ENCODE data around the gene RNF19B. TPM values are rescaled to one million over a fixed set of nuclear protein-coding genes. Genes with fewer than 3 reads are reported as not detected.

Gene RNF19B
- 38.0 and 41.3 TPM in 2 replicates for total RNA-seq (2022)
- percentile 82 among the genes with signal in this experiment for Bru-seq, nascent RNA
- BruChase-seq, experiment 1, labeled RNA remaining after a 6-hour chase, result percentile 80 among the genes with signal in this experiment
- BruChase-seq, experiment 2, labeled RNA remaining after a 2-hour chase, result percentile 75 among the genes with signal in this experiment
- long read RNA-seq, transcript RNF19B-203 (9 exons, 2,560 nt), result minor isoform, 9 of 62 reads
- long read RNA-seq, transcript RNF19B-201 (9 exons, 2,334 nt), result major isoform, 39 of 62 reads
- long read RNA-seq, partial matches to known transcripts, result 0 of 62 reads
- long read RNA-seq, other reads (novel, unspliced or antisense), result 10 of 62 reads

GRCh38 chr1:32964461-32965250 lies at the start of gene RNF19B:
RNF19B (minus strand) TSS chr1:32964809; CDS start chr1:32964685, 124 bp downstream.
- intact Hi-C loops (cut with micrococcal nuclease), result loop anchor here (1.0 kb wide), 1 partner anchor 25 kb away; no protein-coding TSS in a partner anchor
- H3K27ac Mint-ChIP-seq (ENCODE audit: low read depth, unreplicated experiment), result peak within 1 kb of the TSS; percentile 69
- ChIA-PET POLR2A (interaction anchor here (0.5 to 13.8 kb wide), 26 partner anchors 8 to 606 kb away, joined by 3 to 255 read pairs (median 6); partner anchors contain the start of genes AK2, S100PBP and YARS1), CTCF (interaction anchor here (0.7 to 2.7 kb wide), 7 partner anchors 10 to 43 kb away, joined by 3 to 10 read pairs (median 5); no protein-coding TSS in a partner anchor)
- no peaks in the 10 kb centered on the region for H3K36me3 Mint-ChIP-seq (ENCODE audit: insufficient read depth, unreplicated experiment)
- no peaks in the 10 kb centered on the region for H3K9me3 Mint-ChIP-seq (ENCODE audit: unreplicated experiment)
- peaks cover 29% of the 10 kb centered on the region for H3K4me1 Mint-ChIP-seq (ENCODE audit: insufficient read depth, unreplicated experiment)
- peak; percentile 95 for DNase-seq (ENCODE audit: unreplicated experiment)
- no peaks in the 10 kb centered on the region for H3K27me3 Mint-ChIP-seq (ENCODE audit: insufficient read depth, unreplicated experiment)
- TF ChIP-seq, protein P1, sequence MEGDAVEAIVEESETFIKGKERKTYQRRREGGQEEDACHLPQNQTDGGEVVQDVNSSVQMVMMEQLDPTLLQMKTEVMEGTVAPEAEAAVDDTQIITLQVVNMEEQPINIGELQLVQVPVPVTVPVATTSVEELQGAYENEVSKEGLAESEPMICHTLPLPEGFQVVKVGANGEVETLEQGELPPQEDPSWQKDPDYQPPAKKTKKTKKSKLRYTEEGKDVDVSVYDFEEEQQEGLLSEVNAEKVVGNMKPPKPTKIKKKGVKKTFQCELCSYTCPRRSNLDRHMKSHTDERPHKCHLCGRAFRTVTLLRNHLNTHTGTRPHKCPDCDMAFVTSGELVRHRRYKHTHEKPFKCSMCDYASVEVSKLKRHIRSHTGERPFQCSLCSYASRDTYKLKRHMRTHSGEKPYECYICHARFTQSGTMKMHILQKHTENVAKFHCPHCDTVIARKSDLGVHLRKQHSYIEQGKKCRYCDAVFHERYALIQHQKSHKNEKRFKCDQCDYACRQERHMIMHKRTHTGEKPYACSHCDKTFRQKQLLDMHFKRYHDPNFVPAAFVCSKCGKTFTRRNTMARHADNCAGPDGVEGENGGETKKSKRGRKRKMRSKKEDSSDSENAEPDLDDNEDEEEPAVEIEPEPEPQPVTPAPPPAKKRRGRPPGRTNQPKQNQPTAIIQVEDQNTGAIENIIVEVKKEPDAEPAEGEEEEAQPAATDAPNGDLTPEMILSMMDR (IDR thresholded peaks at IDR 0.05; ENCODE audit: unreplicated experiment), result no peak
- H3K4me3 Mint-ChIP-seq (ENCODE audit: unreplicated experiment), result peak within 1 kb of the TSS; percentile 84
- no TSS peak for BruUV-seq (replicated peaks)

DNA sequence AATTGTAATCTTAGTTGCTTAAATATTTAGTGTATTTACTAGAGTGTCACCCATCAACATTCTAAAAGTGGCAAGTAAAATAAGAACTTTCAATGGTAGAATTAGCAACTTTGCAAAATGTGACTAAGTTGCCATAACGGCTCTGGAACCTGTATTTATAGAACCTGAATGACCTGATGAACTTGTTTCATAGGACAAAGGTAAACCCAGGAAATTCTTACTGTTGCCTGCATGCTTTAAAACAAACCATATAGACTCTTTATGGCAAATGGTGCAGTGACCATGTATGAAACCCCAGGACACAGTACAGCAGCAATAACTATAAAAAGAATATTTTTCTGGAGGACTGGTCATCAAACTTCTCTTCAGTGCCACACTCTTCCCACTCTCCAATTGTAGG lies 49.2 kb upstream of the RNF19B start:
- POLR2A ChIA-PET, result interaction anchor here (0.7 to 1.4 kb wide), 2 partner anchors 19 to 80 kb away, joined by 4 read pairs; no protein-coding TSS in a partner anchor
- H3K9me3 Mint-ChIP-seq (ENCODE audit: unreplicated experiment), result no peaks in the 10 kb centered on the region
- intact Hi-C loops (cut with micrococcal nuclease), result no loop called here

DNA sequence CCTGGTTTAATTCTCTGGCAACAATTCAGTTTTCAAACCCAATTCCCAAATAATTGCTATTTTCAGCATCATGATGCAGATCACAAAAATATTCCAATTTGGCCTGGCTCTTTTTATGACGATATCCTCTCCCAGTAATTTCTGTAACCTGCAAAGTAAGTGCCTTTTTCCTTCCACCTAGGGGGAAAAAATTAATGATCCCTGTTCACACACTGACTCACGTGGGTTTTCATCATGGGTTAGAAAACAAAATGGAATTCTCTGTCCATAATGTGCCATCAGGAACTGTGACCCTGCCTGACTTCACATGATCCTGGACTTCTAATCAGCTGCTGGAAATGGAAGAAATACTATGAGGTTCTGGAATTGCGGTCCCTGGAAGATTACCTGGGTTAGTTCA lies 47.6 kb upstream of the RNF19B start:
- CTCF ChIA-PET, result interaction anchor here (0.6 to 1.0 kb wide), 4 partner anchors 19 to 458 kb away, joined by 3 to 4 read pairs (median 3); no protein-coding TSS in a partner anchor
- no peaks in the 10 kb centered on the region for H3K27me3 Mint-ChIP-seq (ENCODE audit: insufficient read depth, unreplicated experiment)
- TF ChIP-seq, protein P1 (IDR thresholded peaks at IDR 0.05; ENCODE audit: unreplicated experiment), result no peak
- BruUV-seq (replicated peaks), result no TSS peak
- peaks cover 38% of the 10 kb centered on the region for H3K4me1 Mint-ChIP-seq (ENCODE audit: insufficient read depth, unreplicated experiment)
- H3K27ac Mint-ChIP-seq (ENCODE audit: low read depth, unreplicated experiment), result peak overlapping the region; percentile 75
- intact Hi-C loops (cut with micrococcal nuclease), result no loop called here
- POLR2A ChIA-PET, result interaction anchor here (1.4 to 1.5 kb wide), 2 partner anchors 8 to 79 kb away, joined by 3 to 4 read pairs; no protein-coding TSS in a partner anchor
- no peak for DNase-seq (ENCODE audit: unreplicated experiment)
- peaks cover 93% of the 10 kb centered on the region for H3K36me3 Mint-ChIP-seq (ENCODE audit: insufficient read depth, unreplicated experiment)
- H3K9me3 Mint-ChIP-seq (ENCODE audit: unreplicated experiment), result no peaks in the 10 kb centered on the region
- no peak overlapping the region for H3K4me3 Mint-ChIP-seq (ENCODE audit: unreplicated experiment)

More for the DNA sequence above, 49.2 kb upstream of the RNF19B start:
- DNase-seq (ENCODE audit: unreplicated experiment), result no peak
- TF ChIP-seq, protein P1 (IDR thresholded peaks at IDR 0.05; ENCODE audit: unreplicated experiment), result no peak
- no peak overlapping the region for H3K4me3 Mint-ChIP-seq (ENCODE audit: unreplicated experiment)
- H3K27me3 Mint-ChIP-seq (ENCODE audit: insufficient read depth, unreplicated experiment), result no peaks in the 10 kb centered on the region
- no TSS peak for BruUV-seq (replicated peaks)
- peaks cover 24% of the 10 kb centered on the region for H3K4me1 Mint-ChIP-seq (ENCODE audit: insufficient read depth, unreplicated experiment)
- no peak overlapping the region for H3K27ac Mint-ChIP-seq (ENCODE audit: low read depth, unreplicated experiment)
- CTCF ChIA-PET, result interaction anchor here (0.7 kb wide), 1 partner anchor 60 kb away, joined by 3 read pairs; no protein-coding TSS in a partner anchor
- peaks cover 98% of the 10 kb centered on the region for H3K36me3 Mint-ChIP-seq (ENCODE audit: insufficient read depth, unreplicated experiment)

Data from MCF 10A (cell line).